Rectal smooth muscle tissue (tissue), 1 donor: Measurements from ENCODE around the gene MCM3AP.
A peak's percentile ranks its signal among the peaks of the same experiment; 100 is the strongest.

Source experiments
- H3K27ac ChIP-seq: one replicate; pipeline ENCODE4 v1.7.0; 2013; ENCODE audit warnings: low read depth, low read length, inconsistent platforms
- H3K27me3 ChIP-seq: one replicate; pipeline ENCODE4 v1.7.0; 2013; ENCODE audit warnings: low read length; ENCODE audit not compliant: control insufficient read depth, insufficient read depth
- H3K36me3 ChIP-seq: one replicate; pipeline ENCODE4 v1.7.0; 2013; ENCODE audit warnings: low read length; ENCODE audit not compliant: control insufficient read depth, insufficient read depth
- H3K4me1 ChIP-seq: one replicate; pipeline ENCODE4 v1.7.0; 2013; ENCODE audit warnings: low read length; ENCODE audit not compliant: control insufficient read depth, insufficient read depth
- H3K4me3 ChIP-seq: one replicate; pipeline ENCODE4 v1.7.0; 2013; ENCODE audit warnings: low read length
- H3K9ac ChIP-seq: one replicate; pipeline ENCODE4 v1.7.0; 2013; ENCODE audit warnings: low read length

Gene MCM3AP

DNA sequence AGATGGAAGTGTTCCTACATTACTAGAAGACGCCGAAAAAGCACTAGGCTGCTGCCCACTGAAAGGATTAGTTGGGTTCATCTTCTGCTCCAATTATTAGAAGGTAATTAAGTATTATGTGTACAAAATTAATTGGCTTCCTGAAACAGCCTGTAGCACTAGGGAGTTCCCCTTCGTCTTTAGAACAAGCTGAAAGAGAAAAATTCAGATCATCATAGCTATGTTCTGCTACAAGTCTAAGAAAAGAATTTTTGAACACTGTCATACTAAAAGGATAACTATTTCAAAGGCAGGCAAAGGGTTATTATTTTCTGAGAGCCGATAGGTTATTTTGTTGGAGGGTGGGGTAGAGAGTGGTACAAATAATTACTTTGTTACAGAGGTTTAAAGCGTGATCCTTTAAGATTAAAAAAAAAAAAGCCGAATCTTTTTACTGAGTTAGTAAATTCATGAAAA lies at the start of gene MCM3AP:
TSS of gene MCM3AP (minus strand) at position 406 of the 456 bp plus-strand sequence. CDS start at position 81, 325 bp downstream.
- peak within 1 kb of the TSS; percentile 68 for H3K4me3 ChIP-seq
- peaks cover 24% of the 10 kb centered on the region for H3K4me1 ChIP-seq
- H3K27me3 ChIP-seq: no peaks in the 10 kb centered on the region
- peak within 1 kb of the TSS; percentile 42 for H3K9ac ChIP-seq
- peak within 1 kb of the TSS; percentile 91 for H3K27ac ChIP-seq
- peaks cover 11% of the 10 kb centered on the region for H3K36me3 ChIP-seq

DNA sequence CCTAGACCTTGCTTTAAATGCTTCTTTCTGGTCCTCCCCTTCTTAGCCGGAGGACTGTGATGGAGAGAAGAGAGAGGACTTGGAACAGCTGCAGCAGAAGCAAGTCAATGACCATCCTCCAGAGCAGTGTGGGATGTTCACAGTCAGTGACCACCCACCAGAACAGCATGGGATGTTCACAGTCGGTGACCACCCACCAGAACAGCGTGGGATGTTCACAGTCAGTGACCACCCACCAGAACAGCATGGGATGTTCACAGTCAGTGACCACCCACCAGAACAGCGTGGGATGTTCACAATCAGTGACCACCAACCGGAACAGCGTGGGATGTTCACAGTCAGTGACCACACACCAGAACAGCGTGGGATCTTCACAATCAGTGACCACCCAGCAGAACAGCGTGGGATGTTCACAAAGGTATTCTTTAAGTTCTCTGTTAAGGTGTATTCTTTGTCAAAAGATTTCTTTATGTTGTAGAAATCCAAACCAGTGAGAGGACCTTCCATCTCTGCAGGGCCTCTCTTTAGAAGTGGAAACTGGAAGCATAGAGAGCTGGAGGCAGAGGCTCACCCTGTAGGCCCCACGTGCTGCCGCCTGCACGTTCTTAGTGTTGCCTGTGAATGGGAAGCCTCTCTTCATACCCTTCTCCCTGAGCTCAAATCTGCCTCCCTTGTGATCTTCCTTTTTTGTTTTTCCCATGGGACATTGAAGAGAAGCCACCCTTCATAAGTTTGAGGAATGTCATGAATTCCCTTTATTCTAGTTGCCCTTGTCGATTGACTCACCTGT lies 49.1 kb upstream of the MCM3AP start:
- H3K9ac ChIP-seq: no peak overlapping the region
- no peaks in the 10 kb centered on the region for H3K27me3 ChIP-seq
- H3K4me3 ChIP-seq: no peak overlapping the region
- H3K36me3 ChIP-seq: peaks cover 21% of the 10 kb centered on the region
- no peaks in the 10 kb centered on the region for H3K4me1 ChIP-seq
- H3K27ac ChIP-seq: no peak overlapping the region

DNA sequence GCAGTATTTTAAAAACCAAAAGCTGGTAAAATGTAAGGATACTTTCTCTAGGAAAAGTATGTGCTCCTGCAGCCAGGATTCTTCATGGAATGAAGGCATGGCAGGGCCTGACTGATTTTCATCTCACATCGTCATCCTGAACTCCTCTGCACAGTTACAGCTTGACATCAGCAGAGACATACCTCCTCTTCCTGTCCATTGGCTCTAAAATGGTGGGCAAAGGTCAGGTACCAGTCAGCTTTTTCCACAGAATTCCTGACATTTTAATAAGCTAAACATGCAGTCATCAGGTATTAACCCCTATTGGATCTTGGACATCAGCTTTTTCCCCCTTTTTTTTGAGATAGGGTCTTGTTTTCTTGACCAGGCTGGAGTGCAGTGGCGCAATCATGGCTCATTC lies 44.4 kb upstream of the MCM3AP start:
- Histone ChIP-seq H3K4me3 (no peak overlapping the region), H3K9ac (no peak overlapping the region), H3K27ac (no peak overlapping the region), H3K36me3 (peaks cover 17% of the 10 kb centered on the region), H3K27me3 (no peaks in the 10 kb centered on the region), H3K4me1 (peaks cover 5% of the 10 kb centered on the region)

DNA sequence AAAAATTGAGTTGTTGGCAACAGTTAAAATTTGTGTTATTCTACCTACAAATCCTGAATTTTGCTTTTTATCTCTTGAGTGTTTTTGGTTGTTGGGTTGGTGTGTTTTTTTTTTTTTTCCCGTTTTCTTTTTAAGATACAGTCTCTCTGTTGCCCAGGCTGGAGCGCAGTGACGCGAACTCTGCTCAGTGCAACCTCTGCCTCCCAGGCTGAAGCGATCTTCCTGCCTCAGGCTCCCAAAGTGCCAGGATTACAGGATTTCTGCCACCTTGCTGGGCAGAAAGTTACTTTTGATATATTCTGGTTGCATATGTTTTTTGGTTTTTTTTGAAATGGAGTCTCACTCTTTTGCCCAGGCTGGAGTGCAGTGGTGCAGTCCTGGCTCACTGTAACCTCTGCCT lies 42.7 kb upstream of the MCM3AP start:
- no peak overlapping the region for H3K4me3 ChIP-seq
- H3K9ac ChIP-seq: no peak overlapping the region
- peaks cover 6% of the 10 kb centered on the region for H3K4me1 ChIP-seq
- H3K27ac ChIP-seq: no peak overlapping the region
- no peaks in the 10 kb centered on the region for H3K27me3 ChIP-seq
- H3K36me3 ChIP-seq: peaks cover 13% of the 10 kb centered on the region

DNA sequence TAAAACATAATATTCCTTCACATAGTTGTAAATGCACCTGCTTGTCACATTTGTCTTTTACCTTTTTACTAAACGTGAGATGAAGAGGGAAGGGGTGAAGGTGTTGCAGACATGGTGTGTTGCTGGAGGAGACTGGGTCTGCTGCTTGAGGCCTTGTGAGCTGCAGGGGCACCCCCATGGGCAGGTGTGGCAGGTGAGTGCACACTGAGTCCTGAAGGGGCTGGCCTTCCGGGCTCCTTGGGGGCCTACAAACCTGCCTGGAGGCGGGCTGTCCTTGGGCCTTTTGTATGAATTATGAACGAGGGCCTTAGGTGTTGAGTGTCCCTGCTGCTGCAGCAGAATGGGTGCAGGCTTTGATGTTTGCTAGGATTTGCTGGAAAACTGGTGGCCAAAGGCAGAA lies 42.3 kb upstream of the MCM3AP start:
- H3K4me3 ChIP-seq: no peak overlapping the region
- no peak overlapping the region for H3K9ac ChIP-seq
- H3K4me1 ChIP-seq: peaks cover 10% of the 10 kb centered on the region
- H3K27ac ChIP-seq: no peak overlapping the region
- no peaks in the 10 kb centered on the region for H3K27me3 ChIP-seq
- H3K36me3 ChIP-seq: peaks cover 13% of the 10 kb centered on the region

DNA sequence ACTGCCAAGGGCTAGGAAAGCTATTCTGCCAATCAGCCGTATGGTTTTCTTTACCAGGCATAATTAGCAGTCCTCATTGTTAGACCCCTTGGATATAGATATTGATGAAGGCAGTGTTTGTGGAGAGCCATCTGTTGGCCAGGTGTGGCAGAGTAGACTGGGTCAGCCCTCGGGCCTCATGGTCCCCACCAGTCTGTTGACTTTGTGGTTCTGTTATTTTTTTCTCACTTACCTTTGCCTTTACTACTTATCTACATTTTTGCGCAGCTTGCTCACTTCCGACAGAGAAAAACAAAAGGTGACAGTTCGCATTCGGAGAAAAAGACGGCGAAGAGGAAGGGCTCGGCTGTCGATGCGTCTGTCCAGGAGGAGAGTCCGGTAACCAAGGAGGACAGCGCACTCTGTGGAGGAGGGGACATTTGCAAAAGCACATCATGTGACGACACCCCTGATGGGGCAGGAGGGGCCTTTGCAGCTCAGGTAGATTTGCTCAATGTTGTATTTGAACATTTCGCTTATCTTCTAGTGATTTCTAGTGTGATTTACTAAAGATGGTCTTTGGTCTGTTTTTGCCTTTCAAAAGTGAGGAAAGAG lies 40.8 kb upstream of the MCM3AP start:
- H3K27me3 ChIP-seq: no peaks in the 10 kb centered on the region
- peaks cover 14% of the 10 kb centered on the region for H3K4me1 ChIP-seq
- H3K27ac ChIP-seq: no peak overlapping the region
- H3K36me3 ChIP-seq: peaks cover 13% of the 10 kb centered on the region
- H3K4me3 ChIP-seq: no peak overlapping the region
- no peak overlapping the region for H3K9ac ChIP-seq

DNA sequence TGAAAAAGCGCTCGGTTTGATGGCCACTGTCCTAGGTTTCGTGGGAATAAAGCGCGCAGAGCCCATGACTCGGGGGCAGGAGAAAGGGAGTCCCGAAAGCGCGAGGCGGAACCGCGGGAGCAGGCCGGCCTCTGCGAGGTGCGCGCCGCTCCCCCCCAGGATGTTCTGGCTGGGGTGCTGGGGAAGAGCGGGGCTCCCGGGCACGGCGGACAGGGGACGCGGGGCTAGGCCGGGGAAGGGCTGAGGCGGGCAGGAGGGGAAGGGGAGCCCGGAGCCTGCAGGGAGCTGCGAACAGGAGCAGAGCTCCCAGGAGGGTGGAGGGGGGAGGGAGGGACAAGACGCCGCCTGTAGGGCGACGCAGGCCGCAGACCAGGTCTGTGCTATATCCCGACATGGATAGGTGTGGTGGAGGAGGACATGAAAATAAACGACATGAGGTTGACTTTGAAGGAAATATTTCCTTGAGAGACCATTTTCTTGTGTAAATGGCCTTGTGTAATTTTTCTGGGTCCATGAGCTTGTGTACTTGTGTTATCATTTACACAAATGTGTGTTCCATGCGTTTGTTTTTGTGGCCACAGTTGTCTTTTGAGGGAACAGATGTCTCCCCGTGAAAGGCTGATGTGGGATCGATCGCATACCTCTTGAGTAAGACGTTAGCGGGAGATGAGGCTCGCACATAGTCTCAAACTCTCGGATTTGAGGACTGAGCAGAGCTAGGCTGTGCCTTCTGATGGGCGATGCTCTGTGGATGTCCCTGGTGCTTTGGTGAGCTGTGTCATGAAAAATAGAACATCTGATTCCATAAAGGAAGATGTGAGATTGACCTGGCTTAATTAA lies 39.9 kb upstream of the MCM3AP start:
- Histone ChIP-seq H3K9ac (peak overlapping the region; percentile 32), H3K4me3 (peak overlapping the region; percentile 56), H3K27ac (peak overlapping the region; percentile 78), H3K4me1 (peaks cover 14% of the 10 kb centered on the region), H3K27me3 (no peaks in the 10 kb centered on the region), H3K36me3 (peaks cover 10% of the 10 kb centered on the region)

DNA sequence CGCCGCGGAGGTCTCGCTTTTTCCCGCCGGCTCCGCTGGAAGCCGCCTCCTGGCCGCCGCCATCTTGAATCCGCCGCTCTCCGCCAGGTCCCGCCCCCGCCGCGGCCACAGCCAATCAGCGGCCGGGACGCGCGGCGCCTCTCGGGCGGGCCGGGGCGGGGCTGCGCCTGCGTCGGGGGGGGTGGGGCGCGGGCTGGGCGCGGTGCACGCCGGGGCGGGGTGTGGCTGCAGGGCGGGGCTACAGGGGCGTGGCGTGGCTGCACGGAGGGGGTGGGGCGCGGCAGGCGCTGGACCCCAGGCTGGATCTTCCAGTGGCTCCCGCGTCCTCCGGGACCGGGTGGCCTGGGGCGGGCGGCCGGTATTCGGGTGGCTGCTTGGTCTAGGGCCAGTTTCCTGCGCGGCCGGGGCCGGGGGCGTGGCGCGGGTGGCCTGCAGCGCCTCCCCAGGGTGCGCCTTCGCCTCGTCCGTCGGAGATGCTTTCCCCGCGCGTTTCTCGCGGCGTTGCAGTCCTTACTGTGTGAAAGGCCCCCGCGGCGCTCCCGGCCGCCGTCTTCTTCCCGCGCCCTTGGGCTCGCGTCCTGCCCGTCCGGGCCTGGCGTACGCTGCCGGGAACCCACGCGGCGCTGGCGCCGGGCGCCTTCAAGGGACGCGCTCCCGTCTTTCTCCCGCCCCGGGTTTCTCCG lies 39.1 kb upstream of the MCM3AP start:
- peak overlapping the region; percentile 92 for H3K27ac ChIP-seq
- H3K4me3 ChIP-seq: peak overlapping the region; percentile 86
- peaks cover 9% of the 10 kb centered on the region for H3K36me3 ChIP-seq
- H3K9ac ChIP-seq: peak overlapping the region; percentile 86
- H3K27me3 ChIP-seq: no peaks in the 10 kb centered on the region
- H3K4me1 ChIP-seq: peaks cover 14% of the 10 kb centered on the region

DNA sequence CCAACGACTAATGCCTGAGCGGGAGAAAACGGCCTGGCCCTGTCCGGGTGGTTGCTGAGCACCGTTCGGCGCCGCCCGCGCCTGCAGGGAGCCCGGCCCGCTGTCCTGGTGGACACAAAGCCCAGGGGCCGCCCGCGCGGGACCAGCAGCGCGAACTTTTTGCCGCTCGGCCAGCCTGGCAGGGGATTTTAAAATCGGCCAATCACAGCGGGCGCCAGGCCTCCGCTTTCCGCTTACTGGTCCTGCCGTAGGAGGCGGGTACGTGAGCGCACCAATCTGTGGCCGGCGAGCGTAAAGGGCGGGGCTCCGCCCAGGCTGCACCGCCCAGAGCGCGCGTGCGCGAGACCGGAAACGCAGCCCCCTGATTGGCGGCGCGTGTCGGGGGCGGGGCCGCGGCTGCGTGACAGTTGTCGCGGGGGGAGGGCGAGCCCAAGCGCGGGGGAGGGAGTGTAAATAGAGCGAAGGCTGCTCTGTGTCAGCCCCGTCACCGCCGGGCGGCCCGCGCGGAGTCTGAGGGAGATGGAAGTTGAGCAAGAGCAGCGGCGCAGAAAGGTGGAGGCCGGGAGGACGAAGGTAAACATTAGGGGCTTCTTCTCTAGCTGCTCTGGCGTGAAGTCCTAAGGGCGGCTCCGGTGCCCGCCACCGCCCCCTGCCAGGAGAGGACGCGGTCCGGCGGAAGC lies 38.4 kb upstream of the MCM3AP start, which contains the start of the genes C21orf58 and PCNT:
TSS of gene C21orf58 (minus strand) at position 161 of the 680 bp plus-strand sequence. CDS start 1,132 bp downstream, outside the sequence.
TSS of gene PCNT (plus strand) at position 447 of the 680 bp plus-strand sequence. CDS start at position 520, 73 bp downstream.
- peaks cover 7% of the 10 kb centered on the region for H3K36me3 ChIP-seq
- peak within 1 kb of the TSS; percentile 86 for H3K4me3 ChIP-seq
- peaks cover 14% of the 10 kb centered on the region for H3K4me1 ChIP-seq
- H3K27me3 ChIP-seq: no peaks in the 10 kb centered on the region
- peak within 1 kb of the TSS; percentile 92 for H3K27ac ChIP-seq
- H3K9ac ChIP-seq: peak within 1 kb of the TSS; percentile 86

DNA sequence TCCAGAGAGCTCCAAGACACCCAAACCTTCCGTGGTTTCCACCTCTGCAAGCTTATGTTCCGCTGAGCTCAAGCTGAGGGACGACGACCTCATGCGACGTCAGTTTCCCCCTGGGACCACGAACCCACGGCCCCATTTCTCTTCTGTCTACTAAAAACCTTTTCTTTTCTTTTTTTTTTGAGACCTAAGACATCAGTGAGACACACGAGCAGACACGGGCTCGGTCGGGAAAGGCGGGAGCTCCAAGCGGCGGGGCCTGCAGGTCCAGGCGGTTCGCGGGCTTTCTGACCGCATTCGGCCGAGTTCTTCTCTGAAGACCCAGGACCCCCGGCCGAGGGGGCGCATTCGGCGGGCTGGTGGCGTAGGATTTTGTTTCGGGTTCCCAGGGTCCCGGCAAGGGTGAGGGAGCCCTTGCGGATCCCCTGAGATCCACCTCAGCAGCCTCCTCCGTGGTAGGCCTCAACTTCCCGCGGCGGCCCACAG lies 37.9 kb upstream of the MCM3AP start:
- peak overlapping the region; percentile 27 for H3K9ac ChIP-seq
- H3K4me1 ChIP-seq: peaks cover 14% of the 10 kb centered on the region
- H3K27ac ChIP-seq: no peak overlapping the region
- no peaks in the 10 kb centered on the region for H3K27me3 ChIP-seq
- H3K36me3 ChIP-seq: peaks cover 5% of the 10 kb centered on the region
- H3K4me3 ChIP-seq: peak overlapping the region; percentile 82
